Type B pancreatic cell (in vitro differentiated cells): ENCODE data around the gene LRRC8D. TPM values are rescaled to one million over a fixed set of nuclear protein-coding genes. Genes with fewer than 3 reads are reported as not detected.

ENCODE experiments used
- DNase-seq: peaks from one replicate; pipeline ENCODE4 v3.0.0; 2021; ENCODE audit warnings: mixed read lengths; ENCODE audit not compliant: unreplicated experiment; ENCODE audit errors: extremely low spot score
- H3K27ac Mint-ChIP-seq: 2 replicates; pipeline ENCODE4 v1.8.0; 2021; ENCODE audit warnings: mild to moderate bottlenecking, mixed read lengths
- H3K27me3 Mint-ChIP-seq: 2 replicates; pipeline ENCODE4 v1.8.0; 2021; ENCODE audit warnings: mixed read lengths
- H3K36me3 Mint-ChIP-seq: 2 replicates; pipeline ENCODE4 v1.8.0; 2021; ENCODE audit warnings: mixed read lengths
- H3K4me1 Mint-ChIP-seq: one replicate; pipeline ENCODE4 v1.8.0; 2021; ENCODE audit warnings: mixed read lengths; ENCODE audit not compliant: unreplicated experiment
- H3K4me3 Mint-ChIP-seq: 2 replicates; pipeline ENCODE4 v1.8.0; 2021; ENCODE audit warnings: mild to moderate bottlenecking, mixed read lengths
- H3K9me3 Mint-ChIP-seq: 2 replicates; pipeline ENCODE4 v1.8.0; 2021; ENCODE audit warnings: mixed read lengths
- CTCF ChIP-seq: fragments of 200-600 bp; sonication (generic); conservative IDR thresholded peaks from 2 replicates; pipeline ENCODE4 v1.5.0; 2021; ENCODE audit warnings: antibody characterized with exemption, mild to moderate bottlenecking
- total RNA-seq: library from RNA; stranded (reverse); gene quantifications from 2 replicates; pipeline ENCODE4 v1.2.1, GENCODE V29; 2021; ENCODE audit warnings: low replicate concordance

The LRRC8D gene
- total RNA-seq, 1 donor from 2014 or later: 31.1 TPM

- no peak for TF ChIP-seq CTCF
- H3K4me3 Mint-ChIP-seq: no peak overlapping the region
- H3K4me1 Mint-ChIP-seq: peaks cover 28% of the 10 kb centered on the region
Measured at GRCh38 chr1:89900791-89901708, 80.2 kb downstream of the LRRC8D start.

GRCh38 chr1:89901957-89902669 lies 81.3 kb downstream of the LRRC8D start:
- H3K4me1 Mint-ChIP-seq: peaks cover 38% of the 10 kb centered on the region
- no peak overlapping the region for H3K27ac Mint-ChIP-seq
- H3K9me3 Mint-ChIP-seq: no peaks in the 10 kb centered on the region
- H3K27me3 Mint-ChIP-seq: no peaks in the 10 kb centered on the region
- peaks cover 5% of the 10 kb centered on the region for H3K36me3 Mint-ChIP-seq
- DNase-seq: no peak
- H3K4me3 Mint-ChIP-seq: no peak overlapping the region
- no peak for TF ChIP-seq CTCF

More at GRCh38 chr1:89900791-89901708, 80.2 kb downstream of the LRRC8D start:
- Mint-ChIP-seq H3K36me3 (peaks cover 10% of the 10 kb centered on the region), H3K27me3 (no peaks in the 10 kb centered on the region), H3K9me3 (no peaks in the 10 kb centered on the region), H3K27ac (no peak overlapping the region)
- no peak for DNase-seq

- Mint-ChIP-seq H3K4me1 (peaks cover 48% of the 10 kb centered on the region), H3K27me3 (no peaks in the 10 kb centered on the region), H3K9me3 (no peaks in the 10 kb centered on the region), H3K27ac (no peak overlapping the region), H3K4me3 (no peak overlapping the region), H3K36me3 (peaks cover 5% of the 10 kb centered on the region)
- DNase-seq: no peak
- TF ChIP-seq CTCF: no peak
Measured at GRCh38 chr1:89903550-89903949, 82.7 kb downstream of the LRRC8D start.

- Mint-ChIP-seq H3K27me3 (no peaks in the 10 kb centered on the region), H3K4me3 (no peak overlapping the region), H3K36me3 (peaks cover 5% of the 10 kb centered on the region), H3K4me1 (peaks cover 56% of the 10 kb centered on the region), H3K9me3 (no peaks in the 10 kb centered on the region), H3K27ac (peak overlapping the region; percentile 63)
- DNase-seq: no peak
- TF ChIP-seq CTCF: no peak
Measured at GRCh38 chr1:89904219-89904980, 83.6 kb downstream of the LRRC8D start.

GRCh38 chr1:89905395-89906058 lies 84.7 kb downstream of the LRRC8D start:
- Mint-ChIP-seq H3K4me3 (no peak overlapping the region), H3K27ac (peak overlapping the region; percentile 83), H3K9me3 (no peaks in the 10 kb centered on the region), H3K4me1 (peaks cover 49% of the 10 kb centered on the region), H3K36me3 (no peaks in the 10 kb centered on the region), H3K27me3 (no peaks in the 10 kb centered on the region)
- no peak for DNase-seq
- no peak for TF ChIP-seq CTCF
